Measurements from ENCODE around the gene PIK3R6.
A peak's percentile ranks its signal among the peaks of the same experiment; 100 is the strongest.

The PIK3R6 gene

GRCh38 chr17:8893621-8894201 is 26.2 kb upstream of the PIK3R6 start:
- no peak for DNase-seq

GRCh38 chr17:8893059-8893458 is 25.6 kb upstream of the PIK3R6 start:
- DNase-seq, result no peak

- DNase-seq, result no peak
Measured at GRCh38 chr17:8892338-8892690, 24.8 kb upstream of the PIK3R6 start.

GRCh38 chr17:8890671-8891070 is 23.2 kb upstream of the PIK3R6 start:
- no peak for DNase-seq

GRCh38 chr17:8889458-8890210 is 22.2 kb upstream of the PIK3R6 start:
- DNase-seq, result no peak

GRCh38 chr17:8888704-8889302 is 21.3 kb upstream of the PIK3R6 start:
- no peak for DNase-seq

GRCh38 chr17:8887834-8888703 is 20.6 kb upstream of the PIK3R6 start:
- DNase-seq, result no peak

GRCh38 chr17:8887301-8887700 is 19.8 kb upstream of the PIK3R6 start:
- DNase-seq, result no peak

GRCh38 chr17:8885967-8886684 is 18.7 kb upstream of the PIK3R6 start:
- DNase-seq, result no peak

GRCh38 chr17:8885163-8885966 is 17.9 kb upstream of the PIK3R6 start:
- DNase-seq, result peak; percentile 23 to 36

GRCh38 chr17:8884336-8884990 is 17.0 kb upstream of the PIK3R6 start:
- DNase-seq, result no peak

GRCh38 chr17:8883353-8883752 is 15.9 kb upstream of the PIK3R6 start:
- DNase-seq, result no peak

GRCh38 chr17:8881606-8882005 is 14.1 kb upstream of the PIK3R6 start:
- no peak for DNase-seq

- no peak for DNase-seq
Measured at GRCh38 chr17:8880466-8880865, 13.0 kb upstream of the PIK3R6 start.

- DNase-seq, result no peak
Measured at GRCh38 chr17:8879410-8879809, 11.9 kb upstream of the PIK3R6 start.

GRCh38 chr17:8877984-8878383 is 10.5 kb upstream of the PIK3R6 start:
- DNase-seq, result no peak

- DNase-seq, result no peak
Measured at GRCh38 chr17:8875957-8876356, 8.5 kb upstream of the PIK3R6 start.

- no peak for DNase-seq
Measured at GRCh38 chr17:8875436-8875835, 8.0 kb upstream of the PIK3R6 start.

- no peak for DNase-seq
Measured at GRCh38 chr17:8873801-8874715, 6.6 kb upstream of the PIK3R6 start.

All from activated CD4-positive, alpha-beta T cell treated with anti-CD3 and anti-CD28 coated beads, Interleukin-2, amount 50 U/mL, for 48 hours (primary cell).